ENCODE results near the gene SORCS3.

The SORCS3 gene

GRCh38 chr10:104777086-104777799 is 136.2 kb downstream of the SORCS3 start:
- no peak for DNase-seq (ENCODE audit: low spot score)
- no peak for TF ChIP-seq CTCF (IDR thresholded peaks at IDR 0.05; ENCODE audit: extremely low read depth, missing control alignments)

DNA sequence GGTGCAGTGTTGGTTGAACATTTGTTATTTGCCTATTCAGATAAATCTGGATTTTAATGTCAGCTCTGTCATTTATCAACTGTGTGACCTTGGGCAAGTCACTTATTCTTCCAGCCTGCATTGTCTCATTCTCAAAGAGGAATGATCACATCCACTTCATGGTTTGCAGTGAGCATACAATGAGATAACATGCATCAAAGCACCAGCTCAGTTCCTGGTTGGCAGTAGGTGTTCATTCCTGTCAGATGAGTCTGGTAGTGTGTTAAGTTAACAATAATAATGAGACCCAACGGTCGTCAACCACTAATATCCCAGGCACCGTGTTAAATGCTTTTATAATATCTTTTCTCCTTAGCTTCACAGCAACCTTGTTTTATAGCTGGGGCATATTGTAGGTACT is 137.3 kb downstream of the SORCS3 start:
- no peak for TF ChIP-seq CTCF (IDR thresholded peaks at IDR 0.05; ENCODE audit: extremely low read depth, missing control alignments)

GRCh38 chr10:104779701-104780100 is 138.6 kb downstream of the SORCS3 start:
- no peak for DNase-seq (ENCODE audit: low spot score)
- no peak for TF ChIP-seq CTCF (IDR thresholded peaks at IDR 0.05; ENCODE audit: extremely low read depth, missing control alignments)

More for the DNA sequence above, 137.3 kb downstream of the SORCS3 start:
- DNase-seq (ENCODE audit: low spot score) = no peak

DNA sequence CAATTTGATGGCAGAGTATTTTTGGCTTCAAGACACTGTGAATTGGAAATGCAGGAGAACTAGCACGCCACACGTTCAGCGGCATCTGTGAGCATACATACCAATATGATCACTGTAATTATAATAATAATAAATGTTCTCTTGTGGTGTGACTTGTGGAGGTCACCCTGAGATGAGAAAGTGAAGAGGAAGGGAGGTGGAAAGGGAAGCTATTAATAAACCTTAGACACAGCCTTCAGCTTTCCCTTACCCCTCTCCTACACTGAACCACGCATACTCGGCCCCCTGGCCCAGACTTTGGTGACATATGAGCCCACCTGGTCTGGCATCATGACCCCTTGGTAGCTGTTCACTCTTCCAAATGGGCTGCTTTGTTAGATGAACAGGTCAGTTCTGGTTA is 139.1 kb downstream of the SORCS3 start:
- TF ChIP-seq CTCF (IDR thresholded peaks at IDR 0.05; ENCODE audit: extremely low read depth, missing control alignments) = no peak
- no peak for DNase-seq (ENCODE audit: low spot score)

GRCh38 chr10:104780946-104781595 is 140.0 kb downstream of the SORCS3 start:
- TF ChIP-seq CTCF (IDR thresholded peaks at IDR 0.05; ENCODE audit: extremely low read depth, missing control alignments) = no peak
- DNase-seq (ENCODE audit: low spot score) = no peak

GRCh38 chr10:104784452-104784851 is 143.4 kb downstream of the SORCS3 start:
- no peak for TF ChIP-seq CTCF (IDR thresholded peaks at IDR 0.05; ENCODE audit: extremely low read depth, missing control alignments)
- no peak for DNase-seq (ENCODE audit: low spot score)

DNA sequence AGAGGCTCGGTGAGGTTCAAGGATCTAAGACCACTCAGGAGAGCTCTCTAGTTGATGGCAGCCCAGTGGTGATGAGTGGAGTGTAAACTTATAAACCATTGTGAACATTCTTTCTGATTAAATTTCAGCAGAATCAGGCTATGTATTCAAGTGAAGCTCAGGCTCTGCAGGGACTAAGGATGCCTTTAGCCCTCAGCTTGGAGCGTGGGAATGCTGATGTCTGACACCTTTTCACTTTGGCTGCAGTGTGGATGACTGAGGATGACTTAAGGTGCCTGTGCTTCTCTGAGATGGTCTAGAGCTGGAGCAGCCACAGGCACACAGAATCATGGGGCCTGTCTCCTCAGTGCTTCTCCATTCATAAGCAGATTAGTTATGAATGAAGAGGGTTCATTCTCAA is 150.4 kb downstream of the SORCS3 start:
- TF ChIP-seq CTCF (IDR thresholded peaks at IDR 0.05; ENCODE audit: extremely low read depth, missing control alignments) = no peak

More for the DNA sequence above, 150.4 kb downstream of the SORCS3 start:
- no peak for DNase-seq (ENCODE audit: low spot score)
